ENCODE measurements around the gene THSD7B.

DNA sequence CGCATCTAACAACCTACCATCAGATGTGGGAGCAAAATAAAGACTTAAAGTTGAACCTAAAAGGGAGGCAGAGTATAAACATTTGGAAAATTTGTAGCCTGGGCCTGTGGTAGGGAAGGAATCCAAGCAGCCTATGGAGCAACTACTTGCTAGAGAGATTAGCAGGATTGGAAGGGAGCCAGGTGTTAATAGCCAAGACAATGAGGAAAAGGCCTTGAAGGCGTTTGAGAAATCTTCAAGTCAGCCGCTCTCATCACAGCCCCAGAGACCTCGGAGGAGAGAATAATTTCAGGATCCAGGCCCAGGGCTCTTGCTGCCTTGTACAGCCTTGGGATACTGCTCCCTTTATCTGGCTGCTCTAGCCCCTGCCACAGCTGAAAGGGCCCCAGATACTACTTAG, 219.7 kb downstream of the THSD7B start:
- no peak for TF ChIP-seq GATA3 (IDR thresholded peaks at IDR 0.05; ENCODE audit: low read depth, low read length)
- no peak for TF ChIP-seq GATA2 (IDR thresholded peaks at IDR 0.05; ENCODE audit: low read depth, low read length)
